H9 (cell line): ENCODE data around the gene PRKCI. TPM values are rescaled to one million over a fixed set of nuclear protein-coding genes. Genes with fewer than 3 reads are reported as not detected.
"Not testable (repeated sequence)": the region's sequence is repeated elsewhere in the genome, so short reads cannot be mapped to it uniquely, and the experiment has no call there.

Experiments
- DNase-seq: peaks from one replicate; pipeline ENCODE4 v3.0.0-alpha.2; 2017
- H2AFZ ChIP-seq: one replicate; pipeline ENCODE4 v1.6.1; 2013; ENCODE audit warnings: mild to moderate bottlenecking, low read length, control low read depth, moderate library complexity
- H2AK5ac ChIP-seq: 2 replicates; pipeline ENCODE4 v1.6.1; 2013; ENCODE audit warnings: low read length, control low read depth, mixed read lengths; ENCODE audit not compliant: insufficient read length
- H2BK120ac ChIP-seq: one replicate; pipeline ENCODE4 v1.6.1; 2013; ENCODE audit warnings: low read depth, mild to moderate bottlenecking, low read length, control low read depth, inconsistent platforms; ENCODE audit not compliant: poor library complexity, severe bottlenecking
- H2BK12ac ChIP-seq: 2 replicates; pipeline ENCODE4 v1.6.1; 2013; ENCODE audit warnings: low read length, control low read depth, mixed read lengths, low read depth; ENCODE audit not compliant: insufficient read length
- H2BK15ac ChIP-seq: 2 replicates; pipeline ENCODE4 v1.6.1; 2013; ENCODE audit warnings: low read depth, low read length, control low read depth
- H2BK20ac ChIP-seq: one replicate; pipeline ENCODE4 v1.6.1; 2013; ENCODE audit warnings: low read depth, mild to moderate bottlenecking, low read length, control low read depth, inconsistent platforms; ENCODE audit not compliant: poor library complexity, severe bottlenecking
- H2BK5ac ChIP-seq: 2 replicates; pipeline ENCODE4 v1.6.1; 2013; ENCODE audit warnings: low read length, control low read depth, mixed read lengths; ENCODE audit not compliant: insufficient read length
- H3K14ac ChIP-seq: 2 replicates; pipeline ENCODE4 v1.6.1; 2013; ENCODE audit warnings: low read length, control low read depth; ENCODE audit not compliant: insufficient read depth
- H3K18ac ChIP-seq: 2 replicates; pipeline ENCODE4 v1.6.1; 2013; ENCODE audit warnings: low read depth, mild to moderate bottlenecking, mixed read lengths, low read length, control low read depth; ENCODE audit not compliant: insufficient read length
- H3K23ac ChIP-seq: 2 replicates; pipeline ENCODE4 v1.6.1; 2013; ENCODE audit warnings: low read length, control low read depth, mixed read lengths, low read depth; ENCODE audit not compliant: insufficient read length
- H3K23me2 ChIP-seq: 2 replicates; pipeline ENCODE4 v1.6.1; 2013; ENCODE audit warnings: low read depth, mild to moderate bottlenecking, mixed read lengths, low read length, control low read depth; ENCODE audit not compliant: insufficient read length, poor library complexity, severe bottlenecking
- H3K27ac ChIP-seq: 2 replicates; pipeline ENCODE4 v1.5.1; 2013; ENCODE audit warnings: low read length, control low read depth, mixed read lengths, low read depth; ENCODE audit not compliant: insufficient read length
- H3K27me3 ChIP-seq: 2 replicates; pipeline ENCODE4 v1.6.1; 2013; ENCODE audit warnings: low read length, control low read depth, inconsistent platforms; ENCODE audit not compliant: insufficient read depth
- H3K4ac ChIP-seq: 2 replicates; pipeline ENCODE4 v1.6.1; 2013; ENCODE audit warnings: low read depth, mild to moderate bottlenecking, control low read depth, inconsistent platforms, low read length, moderate library complexity
- H3K4me1 ChIP-seq: 2 replicates; pipeline ENCODE4 v1.6.1; 2013; ENCODE audit warnings: low read length, control low read depth, inconsistent platforms; ENCODE audit not compliant: insufficient read depth
- H3K4me2 ChIP-seq: 2 replicates; pipeline ENCODE4 v1.6.1; 2013; ENCODE audit warnings: low read length, control low read depth, mixed read lengths; ENCODE audit not compliant: insufficient read length, insufficient read depth
- H3K56ac ChIP-seq: 2 replicates; pipeline ENCODE4 v1.6.1; 2013; ENCODE audit warnings: low read depth, mild to moderate bottlenecking, mixed read lengths, low read length, control low read depth; ENCODE audit not compliant: insufficient read length
- H3K79me1 ChIP-seq: 2 replicates; pipeline ENCODE4 v1.6.1; 2013; ENCODE audit warnings: low read depth, mild to moderate bottlenecking, moderate library complexity, low read length, control low read depth, inconsistent platforms; ENCODE audit not compliant: insufficient read depth, poor library complexity, severe bottlenecking
- H3K79me2 ChIP-seq: 2 replicates; pipeline ENCODE4 v1.6.1; 2013; ENCODE audit warnings: low read length, control low read depth, inconsistent platforms; ENCODE audit not compliant: insufficient read depth
- H3K9ac ChIP-seq: 2 replicates; pipeline ENCODE4 v1.6.1; 2013; ENCODE audit warnings: low read length, control low read depth, mixed read lengths; ENCODE audit not compliant: insufficient read length; ENCODE audit errors: extremely low read depth
- H3K9me3 ChIP-seq: one replicate; pipeline ENCODE4 v1.6.1; 2013; ENCODE audit warnings: low read depth, low read length, inconsistent platforms; ENCODE audit not compliant: control insufficient read depth
- H3T11ph ChIP-seq: one replicate; pipeline ENCODE4 v1.6.1; 2013; ENCODE audit warnings: mild to moderate bottlenecking, low read length, control low read depth, inconsistent platforms
- H4K20me1 ChIP-seq: one replicate; pipeline ENCODE4 v1.6.1; 2013; ENCODE audit not compliant: control insufficient read depth, insufficient read length, insufficient read depth
- H4K5ac ChIP-seq: 2 replicates; pipeline ENCODE4 v1.6.1; 2013; ENCODE audit warnings: low read depth, mild to moderate bottlenecking, mixed read lengths, low read length, control low read depth; ENCODE audit not compliant: insufficient read length
- H4K8ac ChIP-seq: replicated peaks from 2 replicates; pipeline ENCODE4 v1.6.1; 2013; ENCODE audit warnings: low read length, control low read depth, mixed read lengths, low read depth; ENCODE audit not compliant: insufficient read length
- H4K91ac ChIP-seq: 2 replicates; pipeline ENCODE4 v1.6.1; 2013; ENCODE audit warnings: low read depth, mild to moderate bottlenecking, moderate library complexity, mixed read lengths, low read length, control low read depth; ENCODE audit not compliant: insufficient read length
- H3K27ac Mint-ChIP-seq, 3 experiments: 2 replicates in 2 of 3; 3 replicates in 1 of 3; pipeline ENCODE4 v1.8.0; 2020 to 2021; ENCODE audit warnings: mixed read lengths in 3 of 3, mild to moderate bottlenecking in 1 of 3, moderate library complexity in 1 of 3
- H3K27me3 Mint-ChIP-seq: 2 replicates; pipeline ENCODE4 v1.8.0; 2021; ENCODE audit warnings: low read depth, mild to moderate bottlenecking, moderate library complexity, mixed read lengths
- H3K36me3 Mint-ChIP-seq, 3 experiments: 2 replicates in 2 of 3; 3 replicates in 1 of 3; pipeline ENCODE4 v1.8.0; 2020 to 2021; ENCODE audit warnings: low read depth in 3 of 3, mixed read lengths in 3 of 3; ENCODE audit not compliant: insufficient read depth in 1 of 3
- H3K4me1 Mint-ChIP-seq, 2 experiments: 2 replicates each; pipeline ENCODE4 v1.8.0; 2020; ENCODE audit warnings: mixed read lengths in 2 of 2
- H3K4me3 Mint-ChIP-seq, 2 experiments: 2 replicates in 1 of 2; 3 replicates in 1 of 2; pipeline ENCODE4 v1.8.0; 2020 to 2021; ENCODE audit warnings: mild to moderate bottlenecking in 2 of 2, mixed read lengths in 2 of 2, moderate library complexity in 1 of 2
- H3K9me3 Mint-ChIP-seq, 2 experiments: 2 replicates in 1 of 2; 3 replicates in 1 of 2; pipeline ENCODE4 v1.8.0; 2020; ENCODE audit warnings: mild to moderate bottlenecking in 2 of 2, mixed read lengths in 2 of 2, moderate library complexity in 1 of 2
- WGBS: extraction: QIAGEN DNeasy Blood & Tissue Kit; methylation state at CpG from one replicate; pipeline ENCODE4 v1.1.7; 2013; ENCODE audit warnings: missing lambda C conversion rate, low lambda C conversion rate, mixed read lengths; ENCODE audit not compliant: insufficient read length; ENCODE audit errors: extremely low coverage; 5-methylcytosine and 5-hydroxymethylcytosine counted together
- total RNA-seq: library from RNA; stranded (reverse); gene quantifications from 2 replicates; pipeline ENCODE4 v1.2.1, GENCODE V29; 2021
- TF ChIP-seq, protein P1 (sequence below): fragments of 200-600 bp; sonication (generic); conservative IDR thresholded peaks from 3 replicates; pipeline ENCODE4 v1.8.0; 2021; ENCODE audit warnings: antibody characterized with exemption, mild to moderate bottlenecking

PRKCI gene
- total RNA-seq, 1 experiment from 2014 or later = 71.1 TPM

DNA sequence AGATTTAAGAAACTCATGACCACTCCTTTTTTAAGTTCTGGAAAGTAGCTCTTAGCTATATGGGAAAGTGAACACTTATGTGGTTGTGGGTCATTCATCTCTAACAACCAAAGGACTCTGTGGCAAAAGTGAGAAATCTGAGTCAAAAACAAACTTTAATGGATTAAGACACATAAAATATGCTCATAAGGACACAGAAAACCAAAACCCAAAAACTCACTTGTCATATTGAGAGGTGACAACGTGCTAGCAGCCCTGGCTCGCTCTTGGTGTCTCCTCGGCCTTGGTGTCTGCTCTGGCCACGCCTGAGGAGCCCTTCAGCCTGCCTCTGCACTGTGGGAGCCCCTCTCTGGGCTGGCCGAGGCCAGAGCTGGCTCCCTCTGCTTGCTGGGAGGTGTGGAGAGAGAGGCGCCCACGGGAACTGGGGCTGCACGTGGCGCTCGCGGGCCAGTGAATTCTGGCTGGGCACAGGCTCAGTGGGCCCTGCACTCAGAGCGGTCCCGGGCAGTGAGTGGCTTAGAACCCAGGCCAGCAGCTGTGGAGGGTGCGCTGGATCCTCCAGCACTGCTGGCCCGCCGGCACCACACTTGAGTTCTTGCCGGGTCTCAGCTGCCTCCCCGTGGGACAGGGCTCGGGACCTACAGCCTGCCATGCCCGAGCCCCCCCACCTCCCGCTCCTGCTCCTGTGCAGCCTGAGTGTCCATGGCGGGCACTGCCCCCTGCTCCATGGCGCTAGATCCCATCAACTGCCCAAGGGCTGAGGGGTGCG, 105.0 kb downstream of the PRKCI start:
- no peaks in the 10 kb centered on the region; the same call in 1 of the 2 replicates for H3K27me3 Mint-ChIP-seq
- no CpG with 5 or more reads among the region's 24 CpGs for WGBS

GRCh38 chr3:170327868-170328548, 105.8 kb downstream of the PRKCI start:
- not testable (repeated sequence) for DNase-seq, H4K5ac ChIP-seq, H3K27ac Mint-ChIP-seq, H3K79me1 ChIP-seq, H2BK5ac ChIP-seq, H3T11ph ChIP-seq, H4K20me1 ChIP-seq, H3K9ac ChIP-seq, H3K18ac ChIP-seq, H3K27ac ChIP-seq, H3K4me3 Mint-ChIP-seq, H3K56ac ChIP-seq, H4K8ac ChIP-seq, H2BK120ac ChIP-seq, H3K14ac ChIP-seq, H2BK15ac ChIP-seq, H2BK12ac ChIP-seq, H3K23ac ChIP-seq, H3K27me3 Mint-ChIP-seq, H3K4me2 ChIP-seq, H3K4me1 ChIP-seq, H3K9me3 ChIP-seq, H3K4ac ChIP-seq, H3K23me2 ChIP-seq, H3K79me2 ChIP-seq, H2AFZ ChIP-seq, H3K27me3 ChIP-seq, H2AK5ac ChIP-seq, H4K91ac ChIP-seq, H2BK20ac ChIP-seq
- WGBS = no CpG with 5 or more reads among the region's 7 CpGs
- peaks cover 13 to 14% of the 10 kb centered on the region in 2 experiments for H3K4me1 Mint-ChIP-seq
- H3K9me3 Mint-ChIP-seq = peaks cover 31 to 32% of the 10 kb centered on the region in 2 experiments
- H3K36me3 Mint-ChIP-seq = peaks cover 15 to 32% (median 21%) of the 10 kb centered on the region in 3 experiments

More for the DNA sequence above, 105.0 kb downstream of the PRKCI start:
- Mint-ChIP-seq H3K4me1 (peaks cover 21 to 22% of the 10 kb centered on the region in 2 experiments), H3K9me3 (peaks cover 31 to 32% of the 10 kb centered on the region in 2 experiments), H3K36me3 (peaks cover 15 to 32% (median 21%) of the 10 kb centered on the region in 3 experiments), H3K4me3 (no peak overlapping the region), H3K27ac (no peak overlapping the region)
- no peak overlapping the region for H3T11ph ChIP-seq
- H3K23me2 ChIP-seq = no peaks in the 10 kb centered on the region
- no peak overlapping the region for H3K14ac ChIP-seq
- DNase-seq = no peak
- H2BK120ac ChIP-seq = no peak overlapping the region
- H4K5ac ChIP-seq = no peak overlapping the region
- no peak overlapping the region for H3K18ac ChIP-seq
- no peak overlapping the region for H2BK15ac ChIP-seq
- no peak overlapping the region for H2BK20ac ChIP-seq
- no peak overlapping the region for H2BK5ac ChIP-seq
- H3K9me3 ChIP-seq = no peaks in the 10 kb centered on the region
- TF ChIP-seq, protein P1, sequence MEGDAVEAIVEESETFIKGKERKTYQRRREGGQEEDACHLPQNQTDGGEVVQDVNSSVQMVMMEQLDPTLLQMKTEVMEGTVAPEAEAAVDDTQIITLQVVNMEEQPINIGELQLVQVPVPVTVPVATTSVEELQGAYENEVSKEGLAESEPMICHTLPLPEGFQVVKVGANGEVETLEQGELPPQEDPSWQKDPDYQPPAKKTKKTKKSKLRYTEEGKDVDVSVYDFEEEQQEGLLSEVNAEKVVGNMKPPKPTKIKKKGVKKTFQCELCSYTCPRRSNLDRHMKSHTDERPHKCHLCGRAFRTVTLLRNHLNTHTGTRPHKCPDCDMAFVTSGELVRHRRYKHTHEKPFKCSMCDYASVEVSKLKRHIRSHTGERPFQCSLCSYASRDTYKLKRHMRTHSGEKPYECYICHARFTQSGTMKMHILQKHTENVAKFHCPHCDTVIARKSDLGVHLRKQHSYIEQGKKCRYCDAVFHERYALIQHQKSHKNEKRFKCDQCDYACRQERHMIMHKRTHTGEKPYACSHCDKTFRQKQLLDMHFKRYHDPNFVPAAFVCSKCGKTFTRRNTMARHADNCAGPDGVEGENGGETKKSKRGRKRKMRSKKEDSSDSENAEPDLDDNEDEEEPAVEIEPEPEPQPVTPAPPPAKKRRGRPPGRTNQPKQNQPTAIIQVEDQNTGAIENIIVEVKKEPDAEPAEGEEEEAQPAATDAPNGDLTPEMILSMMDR = no peak
- H3K9ac ChIP-seq = no peak overlapping the region
- no peaks in the 10 kb centered on the region for H4K20me1 ChIP-seq
- H4K8ac ChIP-seq = no peak overlapping the region
- no peaks in the 10 kb centered on the region; the same call in 1 of the 2 replicates for H3K4me1 ChIP-seq
- H3K23ac ChIP-seq = no peak overlapping the region
- no peak overlapping the region for H2BK12ac ChIP-seq
- H4K91ac ChIP-seq = no peak overlapping the region
- no peak overlapping the region for H3K27ac ChIP-seq
- no peak overlapping the region for H3K4ac ChIP-seq
- H2AFZ ChIP-seq = no peak overlapping the region
- no peaks in the 10 kb centered on the region for H3K79me1 ChIP-seq
- no peaks in the 10 kb centered on the region for H3K79me2 ChIP-seq
- no peak overlapping the region for H3K56ac ChIP-seq
- no peak overlapping the region for H3K4me2 ChIP-seq
- no peak overlapping the region for H2AK5ac ChIP-seq
- H3K27me3 ChIP-seq = no peaks in the 10 kb centered on the region
